ENCODE data around the gene STIMATE.

STIMATE gene

GRCh38 chr3:52930748-52931147, 33.4 kb upstream of the STIMATE start:
- H3K36me3 ChIP-seq, result no peaks in the 10 kb centered on the region
- H3K4me1 ChIP-seq, result no peaks in the 10 kb centered on the region
- TF ChIP-seq CTCF (IDR thresholded peaks at IDR 0.05; ENCODE audit: low read depth, low read length), result no peak
- no peak overlapping the region for H3K4me3 ChIP-seq (ENCODE audit: low read depth, low read length)
- no peak for DNase-seq
- no peaks in the 10 kb centered on the region for H3K27me3 ChIP-seq
- no peaks in the 10 kb centered on the region for H3K9me3 ChIP-seq

- no peaks in the 10 kb centered on the region for H3K27me3 ChIP-seq
- no peaks in the 10 kb centered on the region for H3K4me1 ChIP-seq
- no peak for TF ChIP-seq CTCF (IDR thresholded peaks at IDR 0.05; ENCODE audit: low read depth, low read length)
- no peaks in the 10 kb centered on the region for H3K36me3 ChIP-seq
- DNase-seq, result no peak
- H3K4me3 ChIP-seq (ENCODE audit: low read depth, low read length), result no peak overlapping the region
- no peaks in the 10 kb centered on the region for H3K9me3 ChIP-seq
These were observed 29.2 kb upstream of the STIMATE start for GRCh38 chr3:52926554-52926953.

DNA sequence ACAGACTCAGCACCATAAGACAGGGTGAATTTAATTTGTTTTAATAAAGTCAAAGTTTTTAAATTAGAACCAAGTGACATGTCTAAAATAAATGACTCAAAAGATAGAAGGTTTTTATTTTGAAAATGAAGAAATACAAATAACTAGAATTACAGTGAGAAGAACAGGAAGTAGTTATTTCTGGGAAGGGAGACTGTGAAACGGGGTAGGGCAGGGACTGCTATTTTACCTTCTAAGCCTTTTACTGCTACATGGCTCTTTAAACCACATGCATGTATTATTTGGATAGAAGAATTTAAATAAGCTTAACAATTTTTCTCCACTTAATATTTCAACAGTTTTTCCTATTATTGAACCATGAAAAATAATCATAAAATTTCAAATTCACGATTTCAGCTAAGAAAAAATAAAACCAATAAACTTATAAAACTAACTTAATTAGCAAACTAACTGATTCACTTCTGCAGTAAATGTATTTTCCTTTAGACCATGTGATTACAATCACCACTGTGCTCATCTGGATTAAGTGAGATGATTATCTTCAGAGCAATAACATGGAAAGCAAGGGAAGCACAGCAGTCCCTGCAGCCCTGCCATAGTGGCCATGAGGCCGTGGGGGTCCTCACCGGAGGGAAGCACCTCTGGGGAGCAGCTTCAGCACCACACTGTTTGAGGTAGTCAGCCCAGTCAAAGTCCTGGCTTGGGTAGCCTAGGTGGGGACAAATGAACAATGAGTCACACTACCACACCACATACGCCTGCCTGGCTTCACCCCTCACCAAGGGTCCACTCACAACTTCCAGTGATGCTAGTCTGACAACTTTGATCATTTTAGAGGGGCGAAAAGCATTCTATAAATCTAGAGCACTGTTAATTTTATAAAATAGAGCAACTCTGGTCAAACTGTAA, 28.3 kb upstream of the STIMATE start:
- H3K36me3 ChIP-seq, result no peaks in the 10 kb centered on the region

GRCh38 chr3:52923963-52924362, 26.6 kb upstream of the STIMATE start:
- no peak for DNase-seq
- Histone ChIP-seq H3K27me3 (no peaks in the 10 kb centered on the region), H3K36me3 (no peaks in the 10 kb centered on the region), H3K4me3 (ENCODE audit: low read depth, low read length) (no peak overlapping the region), H3K9me3 (no peaks in the 10 kb centered on the region), H3K4me1 (no peaks in the 10 kb centered on the region)
- no peak for TF ChIP-seq CTCF (IDR thresholded peaks at IDR 0.05; ENCODE audit: low read depth, low read length)

More for the DNA sequence above, 28.3 kb upstream of the STIMATE start:
- no peaks in the 10 kb centered on the region for H3K27me3 ChIP-seq
- no peak for TF ChIP-seq CTCF (IDR thresholded peaks at IDR 0.05; ENCODE audit: low read depth, low read length)
- DNase-seq, result peak; percentile 13
- no peak overlapping the region for H3K4me3 ChIP-seq (ENCODE audit: low read depth, low read length)
- H3K9me3 ChIP-seq, result no peaks in the 10 kb centered on the region
- H3K4me1 ChIP-seq, result no peaks in the 10 kb centered on the region

GRCh38 chr3:52920841-52921240, 23.5 kb upstream of the STIMATE start:
- TF ChIP-seq CTCF (IDR thresholded peaks at IDR 0.05; ENCODE audit: low read depth, low read length), result no peak
- Histone ChIP-seq H3K9me3 (no peaks in the 10 kb centered on the region), H3K36me3 (no peaks in the 10 kb centered on the region), H3K27me3 (no peaks in the 10 kb centered on the region), H3K4me1 (no peaks in the 10 kb centered on the region), H3K4me3 (ENCODE audit: low read depth, low read length) (no peak overlapping the region)
- DNase-seq, result no peak

- no peak for TF ChIP-seq CTCF (IDR thresholded peaks at IDR 0.05; ENCODE audit: low read depth, low read length)
- no peaks in the 10 kb centered on the region for H3K4me1 ChIP-seq
- no peak overlapping the region for H3K4me3 ChIP-seq (ENCODE audit: low read depth, low read length)
- no peaks in the 10 kb centered on the region for H3K36me3 ChIP-seq
- no peaks in the 10 kb centered on the region for H3K27me3 ChIP-seq
- H3K9me3 ChIP-seq, result no peaks in the 10 kb centered on the region
- DNase-seq, result no peak
These were observed 19.7 kb upstream of the STIMATE start for GRCh38 chr3:52917044-52917443.

Measured in BE2C (cell line).